PC-9 (cell line): ENCODE measurements around the gene EVI5. TPM values are rescaled to one million over a fixed set of nuclear protein-coding genes. Genes with fewer than 3 reads are reported as not detected.

ENCODE experiments used
- BruUV-seq: library from RNA; stranded (reverse); fragments of 400-500 nt; replicated peaks from 2 replicates; lab custom pipeline; 2021; lab: Mats Ljungman, UMichigan
- CTCF ChIA-PET: fragments of 300-600 bp; sonication (Branson Sonifier 250); formaldehyde crosslinking; loops from one replicate; lab custom pipeline; 2022; ENCODE audit warnings: antibody characterized with exemption; lab: Charles Lee
- POLR2A ChIA-PET: fragments of 300-600 bp; sonication (Branson Sonifier 250); formaldehyde crosslinking; loops from one replicate; lab custom pipeline; 2022; ENCODE audit warnings: antibody characterized with exemption; ENCODE audit not compliant: unreplicated experiment; lab: Charles Lee
- DNase-seq, 2 experiments: peaks; one replicate each; pipeline versions ENCODE4 v3.0.0 to v3.0.0-alpha.2; 2015 to 2022; ENCODE audit warnings: mixed read lengths in 1 of 2
- H2AFZ ChIP-seq: fragments of 200-600 bp; sonication (generic); 2 replicates; pipeline ENCODE4 v1.8.1; 2017; ENCODE audit warnings: antibody characterized with exemption
- H3F3A ChIP-seq: fragments of 200-600 bp; sonication (generic); 2 replicates; pipeline ENCODE4 v1.8.1; 2017; ENCODE audit warnings: antibody characterized with exemption, mild to moderate bottlenecking, low read depth; ENCODE audit not compliant: insufficient read depth
- H3K27ac ChIP-seq: fragments of 200-600 bp; sonication (generic); 2 replicates; pipeline ENCODE4 v1.6.1; 2016; ENCODE audit warnings: mixed run types
- H3K27me3 ChIP-seq: fragments of 200-600 bp; sonication (generic); 2 replicates; pipeline ENCODE4 v1.6.1; 2016; ENCODE audit warnings: low read depth, mixed run types; ENCODE audit not compliant: insufficient read depth
- H3K36me3 ChIP-seq: fragments of 200-600 bp; sonication (generic); 2 replicates; pipeline ENCODE4 v1.6.1; 2016; ENCODE audit warnings: low read depth, mixed run types
- H3K4me1 ChIP-seq: fragments of 200-600 bp; sonication (generic); replicated peaks from 2 replicates; pipeline ENCODE4 v1.6.1; 2016; ENCODE audit warnings: mixed run types; ENCODE audit not compliant: insufficient read depth
- H3K4me2 ChIP-seq: fragments of 200-600 bp; sonication (generic); 2 replicates; pipeline ENCODE4 v1.6.1; 2017; ENCODE audit warnings: mixed run types
- H3K4me3 ChIP-seq: fragments of 200-600 bp; sonication (generic); 2 replicates; pipeline ENCODE4 v1.6.1; 2016; ENCODE audit warnings: mixed run types
- H3K79me2 ChIP-seq: fragments of 200-600 bp; sonication (generic); 2 replicates; pipeline ENCODE4 v1.6.1; 2017; ENCODE audit warnings: low read depth, mixed run types
- H3K9me2 ChIP-seq: fragments of 200-600 bp; sonication (generic); 2 replicates; pipeline ENCODE4 v1.8.1; 2017; ENCODE audit warnings: mild to moderate bottlenecking; ENCODE audit not compliant: insufficient read depth
- H3K9me3 ChIP-seq: fragments of 200-600 bp; sonication (generic); 2 replicates; pipeline ENCODE4 v1.8.1; 2016; ENCODE audit warnings: low read depth; ENCODE audit not compliant: insufficient read depth
- H4K20me1 ChIP-seq: fragments of 200-600 bp; sonication (generic); 2 replicates; pipeline ENCODE4 v1.8.1; 2017; ENCODE audit not compliant: insufficient read depth
- EZH2 ChIP-seq: fragments of 200-600 bp; sonication (generic); IDR thresholded peaks from 2 replicates; pipeline ENCODE4 v1.8.0; 2017; ENCODE audit warnings: antibody characterized with exemption, low read depth
- intact Hi-C: fragments of 100-400 bp; cut with micrococcal nuclease; formaldehyde crosslinking; loops from one replicate; pipeline ENCODE4 v1.10.0; 2022; ENCODE audit not compliant: unreplicated experiment
- total RNA-seq: library from RNA; stranded (reverse); gene quantifications from 2 replicates; pipeline ENCODE4 v1.2.3, GENCODE V29; 2021
- TF ChIP-seq, protein P1 (sequence below): fragments of 200-600 bp; sonication (generic); conservative IDR thresholded peaks from 2 replicates; pipeline ENCODE4 v1.6.1; 2017; ENCODE audit warnings: mixed run types, antibody characterized with exemption, mild to moderate bottlenecking, moderate library complexity

Gene EVI5
- total RNA-seq, 1 experiment from 2014 or later, result 32.0 TPM

- Histone ChIP-seq H3K4me2 (no peak overlapping the region), H3K4me1 (peaks cover 18% of the 10 kb centered on the region; the same call in 1 of the 2 replicates), H3K4me3 (no peak overlapping the region), H4K20me1 (no peaks in the 10 kb centered on the region), H3K27ac (no peak overlapping the region), H2AFZ (no peak overlapping the region), H3K9me3 (no peaks in the 10 kb centered on the region), H3K27me3 (peaks cover 37% of the 10 kb centered on the region; the same call in 1 of the 2 replicates), H3K9me2 (no peaks in the 10 kb centered on the region), H3K36me3 (no peaks in the 10 kb centered on the region), H3K79me2 (no peaks in the 10 kb centered on the region), H3F3A (no peaks in the 10 kb centered on the region)
- TF ChIP-seq, protein P1, sequence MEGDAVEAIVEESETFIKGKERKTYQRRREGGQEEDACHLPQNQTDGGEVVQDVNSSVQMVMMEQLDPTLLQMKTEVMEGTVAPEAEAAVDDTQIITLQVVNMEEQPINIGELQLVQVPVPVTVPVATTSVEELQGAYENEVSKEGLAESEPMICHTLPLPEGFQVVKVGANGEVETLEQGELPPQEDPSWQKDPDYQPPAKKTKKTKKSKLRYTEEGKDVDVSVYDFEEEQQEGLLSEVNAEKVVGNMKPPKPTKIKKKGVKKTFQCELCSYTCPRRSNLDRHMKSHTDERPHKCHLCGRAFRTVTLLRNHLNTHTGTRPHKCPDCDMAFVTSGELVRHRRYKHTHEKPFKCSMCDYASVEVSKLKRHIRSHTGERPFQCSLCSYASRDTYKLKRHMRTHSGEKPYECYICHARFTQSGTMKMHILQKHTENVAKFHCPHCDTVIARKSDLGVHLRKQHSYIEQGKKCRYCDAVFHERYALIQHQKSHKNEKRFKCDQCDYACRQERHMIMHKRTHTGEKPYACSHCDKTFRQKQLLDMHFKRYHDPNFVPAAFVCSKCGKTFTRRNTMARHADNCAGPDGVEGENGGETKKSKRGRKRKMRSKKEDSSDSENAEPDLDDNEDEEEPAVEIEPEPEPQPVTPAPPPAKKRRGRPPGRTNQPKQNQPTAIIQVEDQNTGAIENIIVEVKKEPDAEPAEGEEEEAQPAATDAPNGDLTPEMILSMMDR, result no peak
- no peak for TF ChIP-seq EZH2
- intact Hi-C loops, result no loop called here
- no peak for DNase-seq
- no TSS peak for BruUV-seq
- POLR2A ChIA-PET, result no interaction called here
- CTCF ChIA-PET, result interaction anchor here (0.8 kb wide), 1 partner anchor 177 kb away, joined by 3 read pairs; no protein-coding TSS in a partner anchor
Observed at GRCh38 chr1:92487078-92487605, 297.8 kb downstream of the EVI5 start.

DNA sequence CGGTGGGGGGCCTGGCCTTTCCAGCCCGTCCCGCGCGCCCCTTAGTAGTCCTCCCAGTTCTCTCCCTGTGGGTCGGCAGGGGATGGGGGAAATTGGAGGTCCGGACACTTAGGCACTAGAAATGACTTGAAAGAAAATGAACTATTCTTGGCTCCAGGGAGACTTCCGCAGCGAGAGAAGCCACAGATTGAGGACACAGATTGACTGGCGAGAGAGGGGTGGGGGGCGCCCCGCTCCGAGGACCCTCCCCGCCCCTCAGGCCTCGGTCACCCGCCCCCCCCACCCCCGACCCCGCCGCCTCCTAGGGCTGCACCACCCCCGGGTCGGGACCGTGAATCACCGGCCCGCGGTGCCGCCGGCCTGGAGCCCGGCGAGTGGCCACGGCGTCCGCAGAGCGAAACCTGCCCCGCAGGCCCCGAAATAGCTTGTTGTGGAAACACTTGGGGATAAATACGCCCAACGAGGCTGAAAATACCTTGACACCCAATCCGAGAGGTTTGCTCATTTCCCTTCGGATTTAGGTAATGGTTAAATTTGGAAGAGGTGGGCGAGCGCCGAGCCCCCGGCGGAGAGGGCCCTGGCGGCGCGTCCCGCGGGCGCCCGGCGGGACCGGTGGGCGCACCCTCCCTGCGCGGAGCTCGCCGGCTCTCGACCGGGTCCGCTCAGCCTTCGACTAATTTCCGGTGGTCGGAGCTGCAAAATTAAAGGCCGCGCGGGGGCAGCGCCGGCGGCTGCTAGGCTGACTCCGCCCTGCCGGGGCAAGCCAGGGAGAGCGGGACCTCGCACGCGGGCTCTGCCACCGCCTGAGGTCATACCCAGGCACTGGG is 298.4 kb downstream of the EVI5 start, which contains the start of gene GFI1:
GFI1 (minus strand) TSS at position 675 of the 827 bp plus-strand sequence. CDS start 3,438 bp downstream, outside the sequence.
- Histone ChIP-seq H3K4me1 (peaks cover 18% of the 10 kb centered on the region; the same call in 1 of the 2 replicates), H3K9me2 (no peaks in the 10 kb centered on the region), H4K20me1 (no peaks in the 10 kb centered on the region), H3K27me3 (peaks cover 37% of the 10 kb centered on the region; the same call in 1 of the 2 replicates), H3F3A (no peaks in the 10 kb centered on the region), H3K27ac (no peak within 1 kb of the TSS), H3K4me3 (peak within 1 kb of the TSS; percentile 78), H3K9me3 (no peaks in the 10 kb centered on the region), H3K4me2 (peak within 1 kb of the TSS; percentile 93), H3K79me2 (no peaks in the 10 kb centered on the region), H3K36me3 (no peaks in the 10 kb centered on the region), H2AFZ (peak within 1 kb of the TSS; percentile 83)
- CTCF ChIA-PET, result interaction anchor here (0.5 to 0.8 kb wide), 2 partner anchors 176 to 477 kb away, joined by 3 to 4 read pairs; no protein-coding TSS in a partner anchor
- no peak for DNase-seq
- POLR2A ChIA-PET, result no interaction called here
- BruUV-seq, result no TSS peak
- intact Hi-C loops, result no loop called here
- TF ChIP-seq EZH2, result no peak; the same call in 1 of the 2 replicates
- TF ChIP-seq, protein P1, result no peak

DNA sequence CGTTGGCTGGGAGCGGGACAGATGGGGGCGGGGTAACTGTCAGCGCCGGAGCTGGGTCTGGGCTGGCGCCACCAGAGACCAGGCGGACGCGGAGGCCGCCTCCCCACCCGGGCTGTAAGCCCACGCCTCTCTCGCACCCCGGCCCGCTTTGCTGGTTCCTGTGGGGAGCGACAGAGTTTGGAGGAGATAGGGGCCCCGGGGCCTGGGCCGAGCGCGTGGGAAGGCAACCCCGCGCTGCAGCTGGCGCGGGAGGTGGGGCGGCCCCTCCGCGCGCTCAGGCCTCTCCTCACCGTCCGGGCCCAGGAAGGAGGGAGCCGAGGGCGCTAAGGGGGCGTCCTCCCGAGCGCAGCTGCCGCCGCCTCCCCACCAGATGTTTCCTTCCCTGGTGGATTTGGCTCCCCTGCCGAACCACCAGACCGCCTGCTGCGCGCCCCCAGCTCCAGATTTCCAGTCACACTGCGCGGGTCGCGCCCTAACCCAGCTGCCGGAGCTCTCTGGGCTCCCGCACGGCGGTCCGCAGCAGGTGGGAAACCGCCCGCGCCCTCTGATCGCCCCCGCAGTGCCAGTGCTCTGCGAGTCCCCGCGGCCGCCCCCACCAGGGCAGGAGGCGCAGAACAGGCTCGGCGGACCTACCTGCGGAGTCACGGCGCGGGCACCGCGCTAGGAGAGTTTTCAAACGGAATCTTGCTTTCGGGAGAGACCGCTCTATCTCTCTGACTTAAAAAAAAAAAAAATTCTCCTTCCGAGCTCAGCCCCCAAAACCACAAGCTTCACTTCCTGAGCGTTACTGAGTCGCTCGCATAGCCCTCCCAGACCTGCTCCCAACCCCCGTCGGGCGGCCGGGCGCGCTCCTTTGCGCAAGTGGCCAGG is 299.3 kb downstream of the EVI5 start:
- Histone ChIP-seq H3K36me3 (no peaks in the 10 kb centered on the region), H3K9me3 (no peaks in the 10 kb centered on the region), H3K79me2 (no peaks in the 10 kb centered on the region), H4K20me1 (no peaks in the 10 kb centered on the region), H3K4me1 (peaks cover 18% of the 10 kb centered on the region; the same call in 1 of the 2 replicates), H3K4me3 (peak overlapping the region; percentile 78), H3K27me3 (peaks cover 37% of the 10 kb centered on the region; the same call in 1 of the 2 replicates), H3K4me2 (peak overlapping the region; percentile 93), H3F3A (no peaks in the 10 kb centered on the region), H3K27ac (no peak overlapping the region), H2AFZ (peak overlapping the region; percentile 83), H3K9me2 (no peaks in the 10 kb centered on the region)
- intact Hi-C loops, result no loop called here
- TF ChIP-seq EZH2, result peak; percentile 98
- TF ChIP-seq, protein P1, result peak; percentile 69
- POLR2A ChIA-PET, result no interaction called here
- peak; percentile 45 to 61 for DNase-seq
- BruUV-seq, result no TSS peak
- CTCF ChIA-PET, result interaction anchor here (0.5 kb wide), 1 partner anchor 476 kb away, joined by 4 read pairs; no protein-coding TSS in a partner anchor
